DMS79 treated with DMSO at 0.1 percent for 48 hours (cell line): ENCODE measurements around the gene FAM156A.
"Not testable (repeated sequence)": the region's sequence is repeated elsewhere in the genome, so short reads cannot be mapped to it uniquely, and the experiment has no call there.

ENCODE experiments used
- DNase-seq: peaks from one replicate; lab custom pipeline; 2025; lab: John Stamatoyannopoulos, UW

The FAM156A gene

GRCh38 chrX:52905531-52905930, 52.8 kb downstream of the FAM156A start:
- DNase-seq: not testable (repeated sequence)
